ENCODE results near the gene MAST4.

GRCh38 chr5:67163231-67163756, 567.1 kb downstream of the MAST4 start:
- no peak for TF ChIP-seq POLR2A (IDR thresholded peaks at IDR 0.05)
- no peak for TF ChIP-seq CTCF (IDR thresholded peaks at IDR 0.05)

Measured in esophagus squamous epithelium (tissue), 4 donors.